CD4-positive, alpha-beta T cell treated with Interleukin-6 for 4 hours (primary cell): ENCODE data around the gene LIN28B.

Source experiments
- DNase-seq: peaks from one replicate; pipeline ENCODE4 v3.0.0-alpha.2; 2020; ENCODE audit warnings: mixed read lengths

The LIN28B gene

GRCh38 chr6:105015482-105015881 is 58.6 kb downstream of the LIN28B start:
- no peak for DNase-seq

GRCh38 chr6:105019285-105019684 is 62.4 kb downstream of the LIN28B start:
- DNase-seq, result no peak

DNA sequence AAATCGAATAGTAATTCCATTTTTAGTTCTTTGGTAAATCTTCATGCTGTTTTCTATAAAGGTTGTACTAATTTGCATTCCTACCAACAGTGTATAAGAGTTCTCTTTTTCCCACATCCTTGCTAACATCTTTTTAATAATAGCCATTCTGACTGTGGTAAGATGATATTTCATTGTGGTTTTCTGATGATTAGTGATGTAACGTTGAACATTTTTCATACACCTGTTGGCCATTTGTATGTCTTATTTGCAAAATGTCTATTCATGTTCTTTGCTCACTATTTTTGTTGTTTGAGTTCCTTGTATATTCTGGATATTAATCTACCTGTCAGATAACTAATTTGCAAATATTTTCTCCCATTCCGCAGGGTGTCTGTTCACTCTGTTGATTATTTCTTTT is 64.5 kb downstream of the LIN28B start:
- no peak for DNase-seq

- no peak for DNase-seq
Observed at GRCh38 chr6:105022416-105022815, 65.5 kb downstream of the LIN28B start.

DNA sequence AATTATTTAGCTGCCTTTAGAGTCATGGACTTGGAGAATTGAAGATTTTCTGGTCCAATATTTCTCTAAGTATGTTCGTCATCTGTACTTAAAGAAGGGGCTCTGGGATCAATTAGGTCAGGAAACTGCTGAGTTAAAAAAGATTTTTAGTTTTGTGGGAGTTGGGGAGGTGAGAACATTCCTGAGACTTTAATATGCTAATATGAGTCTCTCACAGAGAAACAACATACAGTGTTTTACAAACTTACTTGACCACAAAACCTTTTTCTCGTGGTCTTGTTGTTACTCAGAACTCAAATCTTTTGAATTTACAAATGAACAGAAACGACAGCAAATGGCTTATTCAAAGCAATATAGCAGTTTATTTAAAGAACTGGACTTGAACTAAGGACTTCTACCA is 67.9 kb downstream of the LIN28B start:
- DNase-seq, result no peak

DNA sequence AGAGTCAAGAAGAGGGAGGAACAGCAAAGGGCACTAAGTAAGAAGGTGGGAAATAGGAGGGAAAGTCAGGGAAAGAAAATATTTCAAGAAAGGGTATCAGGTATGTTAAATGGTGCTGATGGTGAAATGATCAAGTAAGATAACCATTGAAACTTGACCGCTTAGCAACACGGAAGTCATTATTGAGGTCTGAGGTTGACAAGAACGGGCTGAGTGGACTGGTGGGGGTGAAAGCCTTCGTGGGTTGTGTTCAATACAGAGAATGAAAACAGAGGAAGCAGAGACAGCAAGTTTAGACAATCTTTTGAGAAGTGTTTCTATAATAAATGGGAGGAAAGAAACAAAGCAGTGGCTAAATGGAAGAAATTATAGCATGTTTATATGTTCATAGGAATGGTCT is 72.0 kb downstream of the LIN28B start:
- no peak for DNase-seq

DNA sequence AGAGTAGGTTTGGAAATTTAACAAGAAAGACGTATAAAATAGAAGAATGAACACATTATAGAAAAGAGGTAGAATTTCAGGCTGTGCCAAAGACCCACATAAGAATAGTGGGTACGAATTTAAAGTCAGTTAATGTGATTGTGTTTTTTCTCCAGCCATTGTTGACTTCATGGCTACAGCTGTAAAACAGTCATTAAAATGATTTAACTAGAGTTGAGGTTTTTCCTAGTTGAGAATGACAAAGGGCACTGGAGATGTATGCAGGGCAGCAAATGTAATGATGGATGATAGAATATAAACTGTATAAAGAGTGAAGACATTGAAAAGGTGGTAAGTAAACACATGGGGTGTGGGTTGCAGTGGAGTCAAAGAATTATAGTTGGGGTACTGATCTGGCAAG is 72.7 kb downstream of the LIN28B start:
- no peak for DNase-seq

GRCh38 chr6:105034470-105034869 is 77.6 kb downstream of the LIN28B start:
- no peak for DNase-seq

DNA sequence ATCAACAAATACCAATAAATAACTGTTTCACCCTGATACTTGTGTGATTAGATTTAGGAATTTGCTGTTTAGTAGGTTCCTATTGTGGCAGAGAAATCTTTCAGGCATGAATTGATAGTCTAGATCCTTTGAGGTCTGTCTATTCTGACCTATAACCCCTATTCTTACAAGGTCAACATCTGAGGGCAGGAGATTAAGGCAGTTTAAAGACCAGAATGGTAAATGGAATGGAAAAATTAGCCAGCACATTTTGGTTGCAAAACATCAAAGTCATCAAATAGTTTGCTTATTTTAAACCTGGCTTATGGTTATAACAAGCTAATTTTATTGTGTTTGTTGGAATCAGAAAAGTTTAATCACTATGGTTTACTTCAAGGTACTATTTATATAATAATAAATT is 78.4 kb downstream of the LIN28B start:
- DNase-seq, result no peak

DNA sequence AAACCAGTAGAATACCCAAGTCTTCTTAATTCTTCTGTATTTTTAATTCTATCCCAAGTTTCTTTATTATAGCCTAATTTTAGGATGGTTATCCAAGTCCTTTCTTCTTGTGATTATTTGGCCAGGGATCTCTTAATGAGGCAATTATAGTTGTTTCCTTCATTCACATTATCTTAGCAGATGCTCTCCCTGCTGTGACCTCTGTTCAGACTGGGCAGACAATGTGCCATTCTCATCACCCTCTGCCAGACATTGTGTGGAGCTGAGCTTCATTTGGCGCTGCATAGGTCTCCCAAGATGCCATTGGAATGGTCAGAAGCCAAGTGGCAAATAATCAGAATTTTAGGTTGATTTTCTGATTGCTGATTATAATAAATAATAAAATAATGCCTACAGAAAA is 79.4 kb downstream of the LIN28B start:
- DNase-seq, result no peak

DNA sequence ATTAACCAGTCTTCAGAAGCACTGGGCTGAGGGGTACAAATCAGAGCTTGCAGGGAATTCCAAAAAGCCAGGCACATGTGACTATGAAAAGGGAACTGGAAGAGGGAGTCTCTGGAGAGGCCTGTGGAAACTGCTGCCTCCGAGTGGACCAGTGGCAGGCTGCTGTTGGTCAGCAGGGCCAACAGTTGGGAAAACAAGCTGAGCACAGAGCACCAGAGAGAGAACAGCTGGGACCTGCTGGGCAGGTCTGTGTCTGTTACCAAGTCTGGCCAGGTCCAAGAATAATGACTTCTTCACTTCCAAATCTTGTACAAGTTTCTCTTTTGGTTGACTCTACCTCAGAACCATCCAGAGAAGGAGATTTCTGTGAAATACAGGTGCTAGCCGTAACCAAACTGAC is 81.4 kb downstream of the LIN28B start:
- no peak for DNase-seq

DNA sequence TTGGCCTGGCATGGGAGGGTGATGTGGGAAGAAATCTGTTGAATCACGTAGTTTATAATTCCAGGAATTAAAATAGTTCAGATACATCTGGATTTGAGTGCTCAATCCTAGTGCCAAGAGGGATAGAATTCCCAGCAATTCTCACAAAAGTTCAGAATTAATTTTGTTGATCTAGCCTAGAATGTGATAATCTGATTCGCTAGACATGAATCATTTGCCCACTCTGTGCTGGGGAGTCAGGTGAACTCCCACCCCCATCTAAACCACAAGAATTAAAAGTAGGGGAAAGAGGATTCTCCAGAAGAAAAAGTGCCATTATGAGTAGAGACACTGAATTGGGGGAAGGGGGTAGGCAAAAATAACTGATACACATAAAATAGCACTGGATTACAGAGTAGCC is 85.0 kb downstream of the LIN28B start:
- DNase-seq, result no peak

GRCh38 chr6:105042648-105043047 is 85.7 kb downstream of the LIN28B start:
- DNase-seq, result no peak

GRCh38 chr6:105043979-105044378 is 87.1 kb downstream of the LIN28B start:
- DNase-seq, result no peak

GRCh38 chr6:105045526-105045925 is 88.6 kb downstream of the LIN28B start:
- no peak for DNase-seq

DNA sequence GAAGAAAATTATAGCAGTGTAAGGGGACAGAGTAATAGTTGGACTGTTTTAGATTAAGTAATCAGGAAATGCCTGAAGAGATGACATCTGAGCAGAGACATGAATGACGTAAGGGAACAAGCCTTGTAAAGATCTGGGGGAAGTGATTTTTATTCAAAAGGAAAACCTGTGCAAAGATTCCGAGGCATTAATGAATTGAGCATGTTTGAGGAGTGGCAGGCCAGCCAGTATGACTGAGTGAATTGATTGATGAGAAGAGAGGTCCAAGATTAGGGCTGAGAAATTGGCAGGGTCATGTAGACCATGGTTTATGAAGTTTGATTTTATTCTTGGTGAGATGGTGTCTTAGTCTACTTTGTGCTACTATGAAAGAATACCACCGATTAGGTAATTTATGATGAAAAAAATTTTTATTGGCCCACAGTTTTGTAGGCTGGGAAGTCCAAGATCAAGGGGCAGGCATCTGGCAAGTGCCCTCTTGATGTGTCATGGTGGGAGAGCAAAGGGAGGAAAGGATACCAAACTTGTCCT is 95.1 kb downstream of the LIN28B start:
- no peak for DNase-seq

GRCh38 chr6:105056646-105057045 is 99.7 kb downstream of the LIN28B start:
- DNase-seq, result no peak

DNA sequence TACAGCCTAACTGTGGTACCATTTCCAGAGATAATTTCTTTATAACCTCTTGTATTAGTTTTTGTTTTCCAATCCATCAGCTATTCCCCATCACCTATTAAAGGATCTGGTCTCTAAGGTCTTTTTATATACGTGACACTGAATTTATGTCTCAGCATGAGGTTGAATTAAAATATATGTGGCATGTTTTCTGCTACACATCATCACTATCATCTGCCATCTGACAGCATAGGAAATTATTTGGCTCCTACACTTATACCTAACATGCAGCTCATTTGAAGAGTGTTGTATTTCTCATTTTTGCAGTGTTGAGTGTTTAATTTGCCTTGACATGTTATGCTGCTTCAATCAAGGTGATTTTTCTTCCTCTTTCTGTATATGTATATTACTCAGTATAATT is 100.3 kb downstream of the LIN28B start:
- no peak for DNase-seq

DNA sequence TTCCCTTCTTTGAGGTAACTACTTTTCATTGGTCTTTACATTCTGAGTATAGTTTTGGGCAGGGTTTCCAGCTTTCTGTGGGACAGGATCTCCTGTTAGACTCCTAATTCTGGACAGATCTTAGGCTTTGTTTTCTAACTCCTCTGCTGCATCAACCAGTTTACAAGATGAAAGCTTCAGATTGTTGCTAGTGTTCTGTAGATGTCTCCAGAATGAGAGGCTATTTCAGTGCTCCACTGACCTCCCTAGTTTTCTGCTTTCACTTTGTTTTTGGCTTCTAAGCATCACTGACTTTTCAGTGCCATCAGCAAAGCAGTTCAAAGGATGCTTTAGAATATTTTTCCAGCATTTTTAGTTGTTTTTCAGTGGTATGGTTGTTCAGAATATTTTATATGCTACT is 101.4 kb downstream of the LIN28B start:
- DNase-seq, result no peak

- no peak for DNase-seq
Observed at GRCh38 chr6:105058846-105059245, 101.9 kb downstream of the LIN28B start.

- no peak for DNase-seq
Observed at GRCh38 chr6:105066233-105066632, 109.3 kb downstream of the LIN28B start.

DNA sequence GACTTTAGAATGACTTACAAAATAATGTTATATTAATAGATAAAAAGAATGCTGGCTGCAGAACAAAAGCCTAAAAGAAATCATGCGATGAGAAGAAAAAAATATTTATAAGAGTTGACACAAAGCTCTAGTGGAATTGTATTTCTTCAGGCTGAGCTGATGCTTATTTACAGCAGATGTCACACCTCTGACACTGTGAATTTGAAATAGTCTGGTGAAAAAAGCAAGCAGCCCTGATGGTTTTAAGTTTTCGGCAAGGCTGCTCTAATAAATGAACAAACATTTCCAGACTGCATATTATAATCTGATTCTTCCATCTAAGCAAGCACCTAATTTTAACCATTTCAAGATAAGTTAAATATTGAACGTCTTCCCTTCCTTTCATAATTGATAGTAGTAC is 109.9 kb downstream of the LIN28B start:
- DNase-seq, result no peak

- DNase-seq, result no peak
Observed at GRCh38 chr6:105067329-105067728, 110.4 kb downstream of the LIN28B start.

- DNase-seq, result no peak
Observed at GRCh38 chr6:105068407-105068806, 111.5 kb downstream of the LIN28B start.

DNA sequence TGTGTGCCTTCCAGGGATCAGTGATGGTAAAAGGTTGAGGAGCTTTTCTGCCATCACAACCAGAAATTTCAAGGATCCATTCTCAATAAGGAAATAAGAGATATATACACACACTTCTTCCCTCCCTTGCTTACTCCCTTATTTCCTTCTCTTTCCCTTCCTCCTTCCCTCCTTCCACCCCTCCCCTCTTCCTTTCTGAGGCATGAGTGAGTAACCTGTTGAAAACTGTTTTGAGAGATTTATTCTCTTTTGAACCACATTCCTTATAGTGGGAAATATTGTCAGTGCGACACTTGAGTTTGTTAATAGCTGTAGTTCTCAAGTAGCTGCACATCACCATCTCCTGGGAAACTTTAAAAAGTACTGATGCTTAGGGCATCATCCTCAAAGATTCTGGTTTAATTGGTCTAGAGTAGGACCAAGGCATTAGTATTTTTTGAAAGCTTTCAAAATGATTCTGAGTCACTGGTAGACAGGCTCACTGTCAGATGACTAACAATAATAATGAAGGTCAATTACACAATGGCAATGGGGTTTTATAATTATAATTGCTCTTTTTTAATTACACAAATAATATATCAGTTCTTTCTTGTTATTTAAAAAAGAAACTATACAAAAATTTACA is 113.0 kb downstream of the LIN28B start:
- no peak for DNase-seq
